Measurements from ENCODE around the gene RPS18.
A peak's percentile ranks its signal among the peaks of the same experiment; 100 is the strongest.
"Not testable (repeated sequence)": the region's sequence is repeated elsewhere in the genome, so short reads cannot be mapped to it uniquely, and the experiment has no call there.

The RPS18 gene
- total RNA-seq, result 827 to 1,944 (median 1,461) reads per million in 3 experiments

GRCh38 chr6:33271468-33272274 lies at the start of gene RPS18, which contains the start of gene VPS52:
RPS18 (plus strand) TSS chr6:33272075; CDS start chr6:33272120, 45 bp downstream.
VPS52 (minus strand) TSS chr6:33271876; CDS start chr6:33271675, 201 bp downstream.
- peak; percentile 95 for DNase-seq

DNA sequence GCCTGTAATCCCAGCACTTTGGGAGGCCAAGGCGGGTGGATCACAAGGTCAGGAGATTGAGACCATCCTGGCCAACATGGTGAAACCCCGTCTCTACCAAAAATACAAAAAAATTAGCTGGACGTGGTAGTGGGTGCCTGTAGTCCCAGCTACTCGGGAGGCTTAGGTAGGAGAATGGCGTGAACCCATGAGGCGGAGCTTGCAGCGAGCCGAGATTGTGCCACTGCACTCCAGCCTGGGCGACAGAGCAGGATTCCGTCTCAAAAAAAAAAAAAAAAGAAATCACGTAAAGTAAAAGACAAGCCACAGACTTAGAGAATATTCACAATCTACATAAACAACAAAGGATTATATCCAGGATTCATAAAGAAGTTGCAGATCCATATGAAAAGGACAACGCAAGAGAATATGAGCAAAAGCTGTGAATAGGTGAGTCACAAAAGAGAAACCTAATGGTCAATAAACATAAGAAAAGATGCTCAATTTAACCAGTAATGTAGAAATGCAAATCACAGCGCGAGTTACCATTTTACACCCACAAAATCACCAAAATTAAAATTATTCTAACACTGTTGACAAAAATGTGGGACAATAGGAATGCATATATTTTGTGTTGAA lies 45.3 kb upstream of the RPS18 start:
- not testable (repeated sequence) for DNase-seq

DNA sequence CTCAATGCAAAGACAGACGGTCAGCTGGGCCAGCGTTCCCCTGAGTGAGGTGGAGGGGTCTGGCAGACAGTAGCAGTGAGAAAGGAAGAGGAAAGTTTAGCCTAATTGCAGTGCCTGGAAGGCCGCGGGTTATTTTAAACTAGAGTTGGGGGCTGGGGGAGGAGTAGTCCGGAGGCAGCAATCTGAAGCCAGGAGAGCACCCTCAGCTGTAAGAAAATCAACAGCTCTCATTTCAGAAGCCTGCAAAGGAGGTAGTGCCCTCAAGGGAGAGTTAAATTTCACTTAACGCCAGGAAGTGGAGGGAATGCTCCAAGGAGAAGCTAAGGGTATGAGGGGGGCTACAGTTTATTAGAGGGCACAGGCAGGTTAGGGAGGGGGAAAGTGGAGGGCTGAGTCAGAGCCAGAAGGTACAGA lies 36.6 kb upstream of the RPS18 start:
- no peak for DNase-seq

DNA sequence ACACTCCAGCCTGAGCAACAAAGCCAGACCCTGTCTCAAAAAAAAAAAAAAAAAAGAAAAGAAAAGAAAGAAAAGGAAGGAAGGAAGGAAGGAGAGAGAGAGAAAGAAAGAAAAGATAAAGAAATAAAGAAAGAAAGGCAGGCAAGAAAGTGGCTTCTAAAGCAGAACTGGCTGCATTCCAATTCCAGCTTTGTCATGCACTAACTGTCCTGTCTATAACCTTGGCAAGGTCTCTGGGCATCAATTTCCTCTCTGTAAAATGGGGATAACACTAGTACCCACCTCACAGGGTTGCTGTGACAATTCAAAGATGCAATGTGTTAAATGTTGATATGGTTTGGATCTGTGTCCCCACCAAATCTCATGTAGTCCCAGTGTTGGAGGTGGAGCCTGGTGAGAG lies 35.5 kb upstream of the RPS18 start:
- no peak for DNase-seq

- no peak for DNase-seq
These were observed 35.0 kb upstream of the RPS18 start for GRCh38 chr6:33236852-33237251.

DNA sequence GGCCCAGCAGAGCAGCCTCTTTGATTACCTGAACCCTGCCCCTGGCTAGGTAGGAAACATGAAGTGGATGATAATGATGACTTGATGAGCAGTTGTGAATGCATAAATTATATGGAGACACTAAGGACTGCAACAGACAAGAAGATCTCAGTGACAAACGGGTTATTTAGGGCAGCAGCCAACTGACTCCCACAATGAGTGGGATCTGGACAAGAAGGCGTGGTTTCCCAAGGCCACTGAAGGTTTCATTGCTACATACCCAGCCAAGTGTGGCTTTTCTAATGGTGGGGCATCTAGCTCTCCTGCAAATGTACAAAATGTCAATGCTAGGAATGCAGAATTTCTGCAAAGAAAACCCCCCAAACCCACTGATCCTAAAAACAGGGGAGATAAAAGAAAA lies 34.1 kb upstream of the RPS18 start:
- DNase-seq, result no peak

DNA sequence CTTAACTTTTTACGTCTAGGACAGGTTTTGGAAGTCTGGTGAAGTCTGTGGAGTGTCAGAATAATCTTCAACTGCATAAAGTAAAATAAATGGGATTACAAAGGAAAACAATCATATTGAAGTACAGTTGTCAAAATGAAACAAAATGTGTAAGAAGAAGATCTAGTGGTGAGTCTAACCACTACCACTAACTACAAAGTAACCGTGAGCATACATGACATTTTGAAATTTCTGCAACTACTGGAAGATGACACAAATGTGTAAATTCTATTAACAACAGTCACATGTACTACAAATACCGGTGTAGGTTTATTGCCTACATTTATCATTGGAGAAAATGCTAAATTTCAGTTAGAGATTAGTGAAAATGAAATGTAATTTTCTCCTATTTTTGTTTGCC lies 29.9 kb upstream of the RPS18 start:
- DNase-seq, result no peak

DNA sequence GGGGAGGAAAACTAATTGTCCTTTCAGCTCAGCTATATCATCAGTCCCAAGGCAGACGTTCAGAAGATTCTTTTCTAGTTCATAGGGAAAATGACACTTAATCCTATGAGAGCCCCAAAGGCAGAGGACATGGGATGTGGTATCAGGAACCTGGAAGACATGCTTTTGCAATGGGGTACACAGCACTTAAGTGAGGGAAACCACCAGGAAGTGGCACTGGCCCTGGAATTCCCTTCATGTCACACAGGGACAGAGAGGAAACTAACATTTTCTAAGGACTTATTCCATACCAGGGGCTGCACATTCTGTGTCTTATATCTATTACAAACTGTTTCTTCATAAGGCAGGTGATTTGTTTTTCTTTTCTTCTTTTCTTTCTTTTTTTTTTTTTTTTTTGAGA lies 28.4 kb upstream of the RPS18 start:
- no peak for DNase-seq

DNA sequence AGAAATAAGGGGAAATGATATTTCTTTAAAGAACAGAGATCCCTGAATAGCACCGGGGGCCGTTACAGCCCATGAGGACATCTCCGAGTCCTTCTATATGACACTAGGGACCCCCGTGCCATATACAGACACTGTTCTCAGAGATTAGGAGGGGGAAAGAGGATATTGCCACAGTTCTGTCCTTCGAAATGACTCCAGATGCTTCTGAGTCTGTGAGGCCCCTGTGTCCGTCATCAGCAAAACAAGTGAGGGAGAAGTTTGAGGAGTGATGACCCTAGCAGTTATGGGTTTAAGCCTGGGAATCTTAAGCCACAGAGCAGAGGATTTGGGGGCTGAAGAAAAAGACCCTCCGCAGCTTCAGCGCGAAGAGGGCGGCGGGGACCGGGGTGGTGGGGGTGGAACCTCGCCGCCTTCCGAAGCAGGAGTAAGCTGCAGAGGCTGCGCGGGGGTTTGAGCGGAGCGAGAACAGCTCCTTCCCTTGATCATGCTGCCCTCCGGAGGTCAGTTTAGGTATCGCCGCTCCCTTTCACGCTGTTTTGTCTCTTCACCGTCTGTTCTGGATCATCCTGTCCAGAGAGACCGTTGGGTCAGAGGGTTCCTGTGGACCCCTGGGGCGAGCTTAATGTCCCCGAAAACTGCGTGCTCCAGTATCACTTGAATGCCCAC lies 23.8 kb upstream of the RPS18 start:
- DNase-seq, result peak; percentile 83

DNA sequence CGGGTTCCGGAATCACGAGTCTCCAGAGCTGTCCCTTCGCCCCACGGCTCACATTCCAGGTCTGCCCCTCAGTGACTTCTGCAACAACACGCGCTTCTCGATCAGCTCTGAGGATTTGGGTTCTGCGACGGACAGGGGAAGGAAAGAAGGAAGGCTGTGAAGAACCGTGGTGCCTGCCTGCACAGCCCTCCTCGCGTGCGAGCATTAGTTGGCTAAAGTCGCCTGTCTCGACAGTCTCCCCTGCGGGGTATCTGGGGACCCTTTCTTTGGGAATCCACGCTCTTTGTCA lies 23.3 kb upstream of the RPS18 start:
- no peak for DNase-seq

DNA sequence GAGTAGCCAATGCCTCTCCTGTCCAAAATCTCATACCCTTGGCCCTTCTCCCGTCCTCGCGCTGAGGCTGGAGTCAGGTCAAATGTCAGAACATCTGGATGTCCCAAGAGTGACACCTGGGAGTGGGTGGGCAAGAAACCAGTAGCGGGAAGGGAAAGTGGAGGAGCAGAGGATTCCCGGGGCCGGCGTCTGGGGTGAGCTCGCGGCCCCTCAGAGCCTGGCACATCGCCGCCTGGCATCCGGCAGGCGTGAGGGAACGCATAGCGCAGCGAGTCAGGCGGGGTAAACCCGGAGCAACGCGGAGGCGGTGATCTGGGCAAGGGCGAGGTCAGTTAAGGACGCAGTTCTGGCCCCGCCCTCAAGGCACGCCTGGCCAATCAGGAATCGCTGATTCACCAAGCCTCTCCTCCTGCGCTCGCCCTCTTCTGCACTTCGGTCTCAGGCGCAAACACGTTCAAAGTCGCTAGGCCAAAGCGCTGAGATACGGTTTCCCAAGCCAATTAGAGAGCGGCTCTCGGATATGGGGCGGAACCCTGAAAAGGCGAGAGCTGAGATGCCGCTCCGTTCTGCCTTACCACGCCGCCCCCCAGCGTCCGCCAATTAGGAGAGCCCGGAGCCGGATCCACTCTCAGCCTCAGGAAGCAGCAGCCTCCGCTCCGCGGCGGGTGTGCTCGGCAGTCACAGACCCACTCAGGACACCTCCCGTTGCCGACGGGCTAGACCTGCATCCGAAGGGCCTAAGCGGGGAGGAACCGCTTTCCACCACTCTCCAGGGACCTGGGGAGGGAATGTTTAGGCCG lies 22.7 kb upstream of the RPS18 start:
- peak; percentile 97 for DNase-seq

GRCh38 chr6:33249732-33250630 lies 21.9 kb upstream of the RPS18 start:
- no peak for DNase-seq

DNA sequence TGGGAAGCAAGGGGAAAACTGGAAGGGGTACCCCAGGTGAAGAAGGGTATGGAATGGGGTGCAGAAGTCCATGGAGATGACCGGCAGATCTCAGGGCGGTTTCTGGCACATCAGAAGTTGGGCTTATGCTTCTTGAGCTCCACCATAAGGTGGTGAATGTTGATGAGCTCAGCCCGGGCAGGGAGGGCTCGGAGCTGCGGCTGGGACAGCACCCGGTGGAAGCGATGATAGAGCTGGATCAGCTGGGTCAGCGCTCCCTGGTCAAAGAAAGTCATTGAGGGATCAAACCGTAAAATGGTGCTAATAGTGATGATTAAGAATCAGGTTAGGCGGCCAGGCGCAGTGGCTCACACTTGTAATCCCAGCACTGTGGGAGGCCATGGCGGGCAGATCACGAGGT lies 21.1 kb upstream of the RPS18 start:
- no peak for DNase-seq

DNA sequence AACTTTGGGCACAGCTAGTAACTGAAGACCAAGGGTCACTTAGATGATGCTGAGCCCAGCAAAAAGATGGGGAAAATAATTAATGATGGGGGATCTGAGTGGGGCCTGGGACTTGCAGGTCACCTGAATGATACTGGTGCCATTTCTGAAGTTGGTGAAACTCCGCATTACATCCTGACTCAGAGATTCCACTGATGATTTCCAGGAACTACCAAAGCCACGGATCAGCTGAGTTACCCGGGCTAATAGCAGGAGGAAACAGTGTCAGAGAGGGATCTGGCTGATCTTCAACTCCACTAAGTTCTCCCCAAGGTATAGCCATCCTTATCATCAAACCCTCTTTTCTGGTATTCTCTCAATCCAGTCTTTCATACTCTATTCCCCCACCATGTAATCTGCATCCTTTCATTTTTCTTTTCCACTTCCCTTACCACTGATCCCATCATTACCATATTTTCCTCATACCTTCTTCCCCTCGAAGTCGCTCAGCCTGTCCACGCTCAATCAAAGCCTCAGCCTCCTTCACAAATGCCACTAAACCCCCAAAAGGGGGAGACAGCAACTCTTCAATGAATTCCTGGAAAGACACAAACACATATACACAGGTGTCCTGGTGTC lies 20.4 kb upstream of the RPS18 start:
- no peak for DNase-seq

DNA sequence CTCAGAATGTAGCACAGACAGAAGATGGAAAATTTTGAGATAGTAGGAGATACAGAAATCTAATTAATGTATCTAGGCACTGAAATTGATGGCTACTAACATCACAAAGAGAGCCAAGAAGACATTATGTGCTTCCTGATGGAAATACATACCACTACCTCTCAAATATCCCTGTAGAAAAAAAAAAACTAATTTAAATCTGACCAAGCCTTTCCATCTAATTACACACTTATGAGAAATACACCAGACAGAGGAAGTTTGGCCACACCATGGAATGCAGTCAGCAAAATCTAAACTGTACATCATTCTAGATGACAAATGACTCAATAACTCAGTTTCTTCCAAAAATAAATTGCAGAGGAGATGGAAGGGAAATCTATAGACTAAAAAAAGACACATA lies 19.1 kb upstream of the RPS18 start:
- DNase-seq, result no peak

DNA sequence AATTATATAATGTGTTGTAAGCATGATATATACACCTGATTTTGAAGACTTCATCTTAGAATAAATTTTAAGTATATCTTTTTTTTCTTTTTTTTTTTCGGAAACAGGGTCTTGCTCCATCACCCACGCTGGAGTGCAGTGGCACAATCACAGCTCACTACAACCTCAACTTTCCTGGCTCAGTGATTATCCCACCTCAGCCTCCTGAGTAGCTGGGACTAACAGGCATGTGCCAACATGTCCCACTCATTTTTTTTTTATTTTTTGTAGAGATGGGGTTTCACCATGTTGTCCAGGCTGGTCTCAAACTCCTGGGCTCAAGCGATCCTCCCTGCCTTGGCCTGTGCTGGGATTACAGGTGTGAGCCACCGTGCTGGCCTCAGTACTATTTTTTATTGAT lies 17.3 kb upstream of the RPS18 start:
- no peak for DNase-seq

DNA sequence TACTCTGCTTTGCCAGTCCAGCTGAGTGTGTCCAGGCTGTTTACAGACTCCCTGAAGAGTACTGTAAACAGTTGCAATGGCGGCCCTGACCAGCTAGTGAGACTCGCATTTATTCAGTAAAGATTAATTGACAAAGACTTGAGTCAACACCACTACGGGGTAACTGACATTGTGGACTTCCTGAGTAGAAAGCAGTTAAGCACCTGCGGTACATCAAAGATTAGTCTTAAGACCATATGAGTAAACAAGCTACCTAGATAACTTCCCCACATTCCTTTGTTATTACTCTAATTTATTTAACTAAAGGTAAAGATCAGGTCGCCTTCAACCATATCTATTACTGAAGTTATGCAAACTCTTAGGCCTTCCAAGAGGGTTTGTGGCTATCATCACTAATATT lies 12.8 kb upstream of the RPS18 start:
- DNase-seq, result no peak

DNA sequence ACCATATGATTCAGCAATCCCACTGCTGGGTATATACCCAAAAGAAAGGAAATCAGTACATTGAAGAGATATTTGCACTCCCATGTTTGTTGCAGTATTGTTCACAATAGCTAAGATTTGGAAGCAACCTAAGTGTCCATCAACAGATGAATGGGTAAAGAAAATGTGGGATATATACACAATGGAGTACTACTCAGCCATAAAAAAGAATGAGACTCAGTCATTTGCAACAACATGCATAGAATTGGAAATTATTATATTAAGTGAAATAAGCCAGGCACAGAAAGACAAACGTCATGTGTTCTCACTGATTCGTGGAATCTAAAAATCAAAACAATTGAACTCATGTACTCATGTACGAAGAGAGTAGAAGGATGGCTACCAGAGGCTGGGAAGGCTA lies 9.4 kb upstream of the RPS18 start:
- DNase-seq, result not testable (repeated sequence)

DNA sequence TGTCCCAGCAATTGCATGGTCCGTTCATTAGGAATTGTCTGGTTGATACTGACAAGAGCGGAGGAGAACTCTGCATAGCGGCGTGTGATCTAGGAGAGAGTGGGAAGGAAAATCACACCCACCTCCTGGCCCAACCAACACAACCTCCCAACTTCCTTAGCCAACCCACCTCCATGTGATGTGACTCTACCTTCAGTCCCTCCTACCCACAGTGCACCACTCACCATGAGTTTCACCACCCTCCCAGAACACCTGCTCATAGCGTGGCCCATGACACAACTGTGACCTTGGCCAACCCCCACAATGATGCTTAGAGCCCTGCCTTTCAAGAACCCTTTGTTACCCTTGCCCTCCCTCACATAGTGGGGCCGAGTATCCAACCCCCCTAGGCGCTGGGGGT lies 7.9 kb upstream of the RPS18 start:
- DNase-seq, result no peak

DNA sequence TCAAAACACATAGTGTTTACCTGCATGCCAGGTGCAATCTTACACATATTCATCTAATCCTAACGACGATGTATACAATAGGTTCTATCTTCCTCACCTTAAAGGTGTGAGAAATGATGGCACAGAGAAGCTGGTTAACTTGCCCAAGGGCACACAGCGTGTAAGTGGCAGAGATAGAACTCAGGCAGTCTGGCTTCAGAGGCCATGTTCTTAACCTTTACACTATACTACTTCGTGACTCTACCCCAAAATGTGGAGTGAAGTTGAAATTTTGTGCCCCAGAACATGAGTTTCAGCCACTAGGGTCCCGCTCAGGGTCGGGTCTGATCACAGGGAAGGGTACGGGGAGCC lies 783 bp upstream of the RPS18 start:
- no peak for DNase-seq

DNA sequence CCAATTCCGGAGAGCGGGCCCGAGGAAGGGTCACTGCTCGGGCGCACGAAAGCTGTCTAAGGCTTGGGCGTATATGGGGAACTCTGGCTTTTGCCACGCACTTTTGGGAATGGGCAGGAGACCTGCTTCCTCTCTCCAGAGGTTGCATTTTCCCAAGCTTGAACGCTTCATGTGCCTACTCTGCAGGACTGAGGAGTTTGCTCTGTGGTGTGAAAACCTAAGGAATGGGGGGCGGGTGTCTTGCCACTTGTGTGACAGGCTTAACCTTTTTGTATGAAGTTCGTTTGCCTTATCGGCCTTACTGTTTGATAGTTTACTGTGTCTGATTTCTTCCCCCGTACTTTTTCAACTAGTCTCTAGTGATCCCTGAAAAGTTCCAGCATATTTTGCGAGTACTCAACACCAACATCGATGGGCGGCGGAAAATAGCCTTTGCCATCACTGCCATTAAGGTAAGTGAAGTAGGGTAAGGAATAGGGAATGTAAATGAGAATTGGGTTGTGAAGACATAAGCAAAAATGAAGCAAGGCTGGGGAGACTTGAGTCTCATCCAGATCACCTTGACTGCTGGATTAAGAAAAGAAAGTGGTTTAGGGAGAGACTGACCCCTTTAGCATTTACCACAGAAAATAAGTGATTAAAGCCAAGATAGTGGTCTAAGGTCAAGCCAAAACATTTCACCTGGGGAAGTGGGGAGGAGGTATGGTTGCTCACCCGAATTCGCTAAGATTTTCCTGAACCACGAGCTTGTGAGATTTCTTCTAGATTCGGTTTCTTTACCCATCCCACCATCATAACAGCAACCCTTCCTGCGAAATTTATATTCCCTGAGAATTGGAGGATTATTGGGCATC lies 627 bp downstream of the RPS18 start:
- DNase-seq, result no peak
